PFSK-1 (cell line): ENCODE measurements around the gene ABCC1.

Source experiments
- FOXP2 ChIP-seq: optimal IDR thresholded peaks from 2 replicates; pipeline ENCODE3; 2011; ENCODE audit warnings: borderline replicate concordance, control low read depth, inconsistent platforms; ENCODE audit not compliant: insufficient read depth; ENCODE audit errors: extremely low read length, extremely low read depth
- POLR2AphosphoS5 ChIP-seq: IDR thresholded peaks from 2 replicates; pipeline ENCODE4 v1.6.1; 2012; ENCODE audit warnings: low read depth, mild to moderate bottlenecking, control low read depth, low read length, moderate library complexity
- SIN3A ChIP-seq: IDR thresholded peaks from 2 replicates; pipeline ENCODE4 v1.6.1; 2012; ENCODE audit warnings: mild to moderate bottlenecking, low read length, moderate library complexity, borderline replicate concordance; ENCODE audit not compliant: insufficient read depth
- TAF1 ChIP-seq: IDR thresholded peaks from 2 replicates; pipeline ENCODE4 v1.6.1; 2012; ENCODE audit warnings: low read length, control low read depth, borderline replicate concordance; ENCODE audit not compliant: insufficient read depth
- TF ChIP-seq, protein P1 (sequence below), 2 experiments: IDR thresholded peaks; 2 replicates each; pipeline versions ENCODE4 v1.6.1 to v1.8.0; 2011 to 2012; ENCODE audit warnings: low read depth in 2 of 2, low read length in 2 of 2, control low read depth in 1 of 2, inconsistent platforms in 1 of 2, mild to moderate bottlenecking in 1 of 2, moderate library complexity in 1 of 2; ENCODE audit not compliant: insufficient read depth in 1 of 2

ABCC1 gene

GRCh38 chr16:16084874-16085273, 135.5 kb downstream of the ABCC1 start:
- TF ChIP-seq, protein P1, sequence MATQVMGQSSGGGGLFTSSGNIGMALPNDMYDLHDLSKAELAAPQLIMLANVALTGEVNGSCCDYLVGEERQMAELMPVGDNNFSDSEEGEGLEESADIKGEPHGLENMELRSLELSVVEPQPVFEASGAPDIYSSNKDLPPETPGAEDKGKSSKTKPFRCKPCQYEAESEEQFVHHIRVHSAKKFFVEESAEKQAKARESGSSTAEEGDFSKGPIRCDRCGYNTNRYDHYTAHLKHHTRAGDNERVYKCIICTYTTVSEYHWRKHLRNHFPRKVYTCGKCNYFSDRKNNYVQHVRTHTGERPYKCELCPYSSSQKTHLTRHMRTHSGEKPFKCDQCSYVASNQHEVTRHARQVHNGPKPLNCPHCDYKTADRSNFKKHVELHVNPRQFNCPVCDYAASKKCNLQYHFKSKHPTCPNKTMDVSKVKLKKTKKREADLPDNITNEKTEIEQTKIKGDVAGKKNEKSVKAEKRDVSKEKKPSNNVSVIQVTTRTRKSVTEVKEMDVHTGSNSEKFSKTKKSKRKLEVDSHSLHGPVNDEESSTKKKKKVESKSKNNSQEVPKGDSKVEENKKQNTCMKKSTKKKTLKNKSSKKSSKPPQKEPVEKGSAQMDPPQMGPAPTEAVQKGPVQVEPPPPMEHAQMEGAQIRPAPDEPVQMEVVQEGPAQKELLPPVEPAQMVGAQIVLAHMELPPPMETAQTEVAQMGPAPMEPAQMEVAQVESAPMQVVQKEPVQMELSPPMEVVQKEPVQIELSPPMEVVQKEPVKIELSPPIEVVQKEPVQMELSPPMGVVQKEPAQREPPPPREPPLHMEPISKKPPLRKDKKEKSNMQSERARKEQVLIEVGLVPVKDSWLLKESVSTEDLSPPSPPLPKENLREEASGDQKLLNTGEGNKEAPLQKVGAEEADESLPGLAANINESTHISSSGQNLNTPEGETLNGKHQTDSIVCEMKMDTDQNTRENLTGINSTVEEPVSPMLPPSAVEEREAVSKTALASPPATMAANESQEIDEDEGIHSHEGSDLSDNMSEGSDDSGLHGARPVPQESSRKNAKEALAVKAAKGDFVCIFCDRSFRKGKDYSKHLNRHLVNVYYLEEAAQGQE (IDR thresholded peaks at IDR 0.05; ENCODE audit: insufficient read depth in 1 of 2, low read depth in 2 of 2, low read length in 2 of 2), result no peak
- TF ChIP-seq TAF1, result no peak
- no peak for TF ChIP-seq POLR2AphosphoS5
- no peak for TF ChIP-seq FOXP2
- no peak for TF ChIP-seq SIN3A

DNA sequence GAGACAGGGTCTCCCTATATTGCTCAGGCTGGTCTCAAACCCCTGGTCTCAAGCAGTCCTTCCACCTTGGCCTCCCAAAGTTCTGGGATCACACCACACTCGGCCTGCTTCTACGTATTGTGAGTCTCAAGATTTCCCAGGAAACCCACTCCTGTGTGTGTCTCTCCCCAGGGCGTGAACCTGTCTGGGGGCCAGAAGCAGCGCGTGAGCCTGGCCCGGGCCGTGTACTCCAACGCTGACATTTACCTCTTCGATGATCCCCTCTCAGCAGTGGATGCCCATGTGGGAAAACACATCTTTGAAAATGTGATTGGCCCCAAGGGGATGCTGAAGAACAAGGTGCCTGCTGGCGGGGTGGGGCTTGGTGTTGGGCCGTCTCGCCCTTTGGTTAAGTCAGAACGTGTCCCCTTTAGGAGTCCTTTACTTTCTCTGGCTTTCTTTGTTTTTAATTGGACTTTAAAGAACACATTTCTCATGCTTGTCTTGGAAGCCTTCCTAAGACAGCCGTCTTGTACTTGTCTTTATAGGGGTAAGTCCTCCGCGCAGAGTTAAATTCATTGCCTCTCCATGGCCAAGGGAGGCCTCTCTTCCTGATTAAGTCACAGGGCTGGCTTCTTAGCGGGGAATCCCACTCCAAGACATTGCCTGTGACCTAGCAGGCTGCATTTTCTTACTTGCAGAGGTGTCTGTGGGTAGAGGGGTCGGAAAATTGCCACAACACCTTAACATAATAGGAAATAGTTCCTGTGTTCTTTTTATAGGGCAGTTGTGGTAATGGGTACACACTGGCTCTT, 137.4 kb downstream of the ABCC1 start:
- TF ChIP-seq POLR2AphosphoS5 (no peak), SIN3A (no peak), TAF1 (no peak), FOXP2 (no peak)
- TF ChIP-seq, protein P1 (IDR thresholded peaks at IDR 0.05; ENCODE audit: insufficient read depth in 1 of 2, low read depth in 2 of 2, low read length in 2 of 2), result no peak

DNA sequence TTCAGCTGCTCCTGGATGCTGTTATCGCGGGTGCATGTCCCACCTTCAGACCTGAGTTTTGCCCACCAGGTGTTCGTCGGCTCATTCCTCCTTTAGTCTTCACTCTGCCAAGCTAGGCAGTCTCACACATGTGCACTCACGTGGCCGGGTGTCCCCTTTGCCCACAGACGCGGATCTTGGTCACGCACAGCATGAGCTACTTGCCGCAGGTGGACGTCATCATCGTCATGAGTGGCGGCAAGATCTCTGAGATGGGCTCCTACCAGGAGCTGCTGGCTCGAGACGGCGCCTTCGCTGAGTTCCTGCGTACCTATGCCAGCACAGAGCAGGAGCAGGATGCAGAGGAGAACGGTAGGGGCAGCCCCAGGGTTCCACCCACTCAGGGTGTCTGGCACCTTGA, 140.8 kb downstream of the ABCC1 start:
- TF ChIP-seq POLR2AphosphoS5 (no peak), TAF1 (no peak), FOXP2 (no peak), SIN3A (no peak)
- TF ChIP-seq, protein P1 (IDR thresholded peaks at IDR 0.05; ENCODE audit: insufficient read depth in 1 of 2, low read depth in 2 of 2, low read length in 2 of 2), result no peak

- TF ChIP-seq TAF1 (no peak), FOXP2 (no peak)
Observed at GRCh38 chr16:16092925-16093627, 143.7 kb downstream of the ABCC1 start.

DNA sequence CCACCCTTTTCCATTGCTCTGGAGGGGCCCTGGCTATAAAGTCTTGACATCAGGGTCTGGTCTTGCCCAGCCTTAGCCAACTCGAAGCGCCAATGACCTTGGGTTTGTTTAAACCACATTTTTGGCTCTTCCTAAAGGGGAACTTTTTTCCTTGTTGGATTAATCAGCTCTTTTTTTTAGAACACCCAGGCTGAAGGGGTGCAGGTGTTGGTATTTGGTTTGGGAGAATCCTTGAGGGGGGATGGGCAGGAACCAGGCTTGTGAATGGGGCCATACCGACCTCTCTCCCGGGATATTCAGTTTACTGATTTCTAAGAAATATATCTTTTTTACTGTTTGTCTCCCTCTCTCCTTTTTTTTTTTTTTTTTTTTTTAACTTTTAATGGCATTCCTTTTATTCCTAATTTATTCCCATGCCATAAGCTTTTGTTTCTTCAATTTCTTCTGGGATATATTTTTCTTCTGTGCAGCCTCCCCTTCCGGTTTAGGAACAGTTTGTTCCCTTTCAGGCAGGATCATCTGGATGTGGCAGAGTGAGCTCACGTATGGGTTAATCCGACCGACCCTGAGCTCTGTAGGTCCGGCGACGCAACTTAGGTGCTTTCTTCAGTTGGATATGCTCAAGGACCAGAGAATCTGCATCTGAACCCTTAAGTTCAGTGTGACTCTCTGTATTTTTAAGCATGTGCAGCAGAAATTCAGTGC, 144.4 kb downstream of the ABCC1 start:
- TF ChIP-seq, protein P1 (IDR thresholded peaks at IDR 0.05; ENCODE audit: insufficient read depth in 1 of 2, low read depth in 2 of 2, low read length in 2 of 2), result no peak
- TF ChIP-seq FOXP2, result no peak
- no peak for TF ChIP-seq POLR2AphosphoS5
- no peak for TF ChIP-seq TAF1
- no peak for TF ChIP-seq SIN3A
